WTC11 (cell line): ENCODE results near the gene ZMYND8. TPM values are rescaled to one million over a fixed set of nuclear protein-coding genes. Genes with fewer than 3 reads are reported as not detected.

ENCODE experiments used
- ATAC-seq: fragments of 200-7000 bp; cut with Tn5 transposase; 2 replicates; pipeline ENCODE4 v1.10.0; 2021; ENCODE audit warnings: mild to moderate bottlenecking, moderate library complexity
- CTCF ChIA-PET: fragments of 300-600 bp; sonication (Branson Sonifier 250); formaldehyde crosslinking; loops from one replicate; lab custom pipeline; 2021; ENCODE audit warnings: antibody characterized with exemption; lab: Charles Lee
- POLR2A ChIA-PET: fragments of 350-600 bp; sonication (Branson Sonifier 250); formaldehyde crosslinking; loops from one replicate; lab custom pipeline; 2021; ENCODE audit warnings: antibody characterized with exemption; lab: Charles Lee
- DNase-seq: peaks from one replicate; pipeline ENCODE4 v3.0.0; 2021; ENCODE audit warnings: low spot score
- H3K27ac Mint-ChIP-seq: 2 replicates; pipeline ENCODE4 v1.8.0; 2021; ENCODE audit warnings: mixed read lengths
- H3K27me3 Mint-ChIP-seq: 2 replicates; pipeline ENCODE4 v1.8.0; 2021; ENCODE audit warnings: low read depth, mild to moderate bottlenecking, moderate library complexity, mixed read lengths
- H3K36me3 Mint-ChIP-seq: 2 replicates; pipeline ENCODE4 v1.8.0; 2021; ENCODE audit warnings: mixed read lengths
- H3K4me1 Mint-ChIP-seq: 2 replicates; pipeline ENCODE4 v1.8.0; 2022; ENCODE audit warnings: mixed read lengths
- H3K4me3 Mint-ChIP-seq: 2 replicates; pipeline ENCODE4 v1.8.0; 2021; ENCODE audit warnings: mild to moderate bottlenecking, moderate library complexity, mixed read lengths
- H3K9me3 Mint-ChIP-seq: 2 replicates; pipeline ENCODE4 v1.8.0; 2021; ENCODE audit warnings: mixed read lengths
- EMX1 ChIP-seq: fragments of 250-450 bp; sonication (Bioruptor Pico); IDR thresholded peaks from 2 replicates; pipeline ENCODE4 v1.8.0; 2021; ENCODE audit warnings: mild to moderate bottlenecking
- GRHL2 ChIP-seq: fragments of 250-450 bp; sonication (Bioruptor Pico); IDR thresholded peaks from 2 replicates; pipeline ENCODE4 v1.8.0; 2022; ENCODE audit warnings: mild to moderate bottlenecking, moderate library complexity; ENCODE audit not compliant: insufficient replicate concordance, severe bottlenecking
- GTF2I ChIP-seq: fragments of 250-450 bp; sonication (Bioruptor Pico); conservative IDR thresholded peaks from 2 replicates; pipeline ENCODE4 v1.4.0; 2021; ENCODE audit warnings: mild to moderate bottlenecking
- JUN ChIP-seq: sonication (generic); formaldehyde crosslinking; IDR thresholded peaks from 2 replicates; pipeline ENCODE4 v1.8.0; 2023; ENCODE audit warnings: mild to moderate bottlenecking, missing genetic modification reagents
- NFE2L1 ChIP-seq: sonication (generic); formaldehyde crosslinking; IDR thresholded peaks from 2 replicates; pipeline ENCODE4 v1.8.1; 2023; ENCODE audit warnings: missing genetic modification reagents
- NFYB ChIP-seq: sonication (generic); formaldehyde crosslinking; conservative IDR thresholded peaks from 2 replicates; pipeline ENCODE4 v1.8.0; 2022; ENCODE audit warnings: low read depth, missing genetic modification reagents
- NR1H2 ChIP-seq: sonication (generic); formaldehyde crosslinking; IDR thresholded peaks from 2 replicates; pipeline ENCODE4 v1.9.0; 2021; ENCODE audit warnings: mild to moderate bottlenecking, moderate library complexity, missing genetic modification reagents
- SMAD3 ChIP-seq: sonication (generic); formaldehyde crosslinking; IDR thresholded peaks from 2 replicates; pipeline ENCODE4 v1.8.0; 2022; ENCODE audit warnings: missing genetic modification reagents, mild to moderate bottlenecking, borderline replicate concordance
- TCF7 ChIP-seq: sonication (generic); formaldehyde crosslinking; IDR thresholded peaks from 2 replicates; pipeline ENCODE4 v1.8.0; 2022; ENCODE audit warnings: mild to moderate bottlenecking, low read depth, missing genetic modification reagents, moderate library complexity
- TEAD1 ChIP-seq: sonication (generic); formaldehyde crosslinking; IDR thresholded peaks from 2 replicates; pipeline ENCODE4 v1.8.0; 2022; ENCODE audit warnings: mild to moderate bottlenecking, missing genetic modification reagents
- ZBTB21 ChIP-seq: sonication (generic); formaldehyde crosslinking; IDR thresholded peaks from 2 replicates; pipeline ENCODE4 v1.8.1; 2023; ENCODE audit warnings: mild to moderate bottlenecking, missing genetic modification reagents, borderline replicate concordance
- total RNA-seq: library from RNA; stranded (reverse); gene quantifications from 3 replicates; pipeline ENCODE4 v1.2.3, GENCODE V29; 2021
- TF ChIP-seq, protein P1 (sequence below): fragments of 250-450 bp; sonication (Bioruptor Pico); IDR thresholded peaks from 2 replicates; pipeline ENCODE4 v1.8.0; 2021; ENCODE audit warnings: mild to moderate bottlenecking
- TF ChIP-seq, protein P2 (sequence below): sonication (generic); formaldehyde crosslinking; IDR thresholded peaks from 2 replicates; pipeline ENCODE4 v1.8.1; 2022; ENCODE audit warnings: low read depth, mild to moderate bottlenecking, moderate library complexity, missing genetic modification reagents, borderline replicate concordance
- TF ChIP-seq, protein P3 (sequence below): fragments of 250-450 bp; sonication (Bioruptor Pico); IDR thresholded peaks from 2 replicates; pipeline ENCODE4 v1.9.0; 2021; ENCODE audit warnings: mild to moderate bottlenecking
- TF ChIP-seq, protein P4 (sequence below): sonication (generic); formaldehyde crosslinking; IDR thresholded peaks from 2 replicates; pipeline ENCODE4 v1.8.0; 2022; ENCODE audit warnings: missing genetic modification reagents
- TF ChIP-seq, protein P5 (sequence below): sonication (generic); formaldehyde crosslinking; IDR thresholded peaks from 2 replicates; pipeline ENCODE4 v1.8.1; 2022; ENCODE audit warnings: low read depth, missing genetic modification reagents, borderline replicate concordance

The ZMYND8 gene
- total RNA-seq, 1 experiment from 2014 or later = 114 TPM

DNA sequence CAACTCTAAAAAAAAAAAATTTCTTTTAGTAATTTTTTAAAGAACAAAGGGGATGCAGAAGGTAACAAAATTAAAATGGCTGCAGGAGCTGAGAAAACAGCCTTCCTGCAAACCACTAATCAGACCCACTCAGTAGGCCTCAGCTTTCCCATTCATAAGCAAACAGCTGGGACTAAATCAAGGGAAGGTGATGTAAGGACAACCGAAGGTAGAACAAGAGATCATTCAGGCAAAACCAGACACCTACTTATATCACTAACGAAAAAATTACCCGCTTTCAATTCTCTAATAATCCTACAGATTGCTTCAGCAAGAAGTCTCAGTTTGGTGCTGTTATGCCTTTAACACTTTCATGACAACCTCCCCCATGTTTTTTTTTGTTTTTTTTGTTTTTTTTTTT is 124.0 kb downstream of the ZMYND8 start:
- no peak for ATAC-seq
- POLR2A ChIA-PET = interaction anchor here (0.6 to 0.9 kb wide), 2 partner anchors 49 to 89 kb away, joined by 5 to 6 read pairs; no protein-coding TSS in a partner anchor
- DNase-seq = no peak
- Mint-ChIP-seq H3K9me3 (no peaks in the 10 kb centered on the region), H3K27ac (peak overlapping the region; percentile 65; the same call in 1 of the 2 replicates), H3K27me3 (no peaks in the 10 kb centered on the region), H3K4me1 (peaks cover 22% of the 10 kb centered on the region), H3K36me3 (peaks cover 75% of the 10 kb centered on the region), H3K4me3 (no peak overlapping the region)
- TF ChIP-seq GRHL2 (no peak), EMX1 (CRISPR knock-in tag) (no peak), GTF2I (CRISPR knock-in tag) (no peak)
- TF ChIP-seq, protein P1, sequence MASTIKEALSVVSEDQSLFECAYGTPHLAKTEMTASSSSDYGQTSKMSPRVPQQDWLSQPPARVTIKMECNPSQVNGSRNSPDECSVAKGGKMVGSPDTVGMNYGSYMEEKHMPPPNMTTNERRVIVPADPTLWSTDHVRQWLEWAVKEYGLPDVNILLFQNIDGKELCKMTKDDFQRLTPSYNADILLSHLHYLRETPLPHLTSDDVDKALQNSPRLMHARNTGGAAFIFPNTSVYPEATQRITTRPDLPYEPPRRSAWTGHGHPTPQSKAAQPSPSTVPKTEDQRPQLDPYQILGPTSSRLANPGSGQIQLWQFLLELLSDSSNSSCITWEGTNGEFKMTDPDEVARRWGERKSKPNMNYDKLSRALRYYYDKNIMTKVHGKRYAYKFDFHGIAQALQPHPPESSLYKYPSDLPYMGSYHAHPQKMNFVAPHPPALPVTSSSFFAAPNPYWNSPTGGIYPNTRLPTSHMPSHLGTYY (CRISPR knock-in tag) = no peak
- TF ChIP-seq, protein P2, sequence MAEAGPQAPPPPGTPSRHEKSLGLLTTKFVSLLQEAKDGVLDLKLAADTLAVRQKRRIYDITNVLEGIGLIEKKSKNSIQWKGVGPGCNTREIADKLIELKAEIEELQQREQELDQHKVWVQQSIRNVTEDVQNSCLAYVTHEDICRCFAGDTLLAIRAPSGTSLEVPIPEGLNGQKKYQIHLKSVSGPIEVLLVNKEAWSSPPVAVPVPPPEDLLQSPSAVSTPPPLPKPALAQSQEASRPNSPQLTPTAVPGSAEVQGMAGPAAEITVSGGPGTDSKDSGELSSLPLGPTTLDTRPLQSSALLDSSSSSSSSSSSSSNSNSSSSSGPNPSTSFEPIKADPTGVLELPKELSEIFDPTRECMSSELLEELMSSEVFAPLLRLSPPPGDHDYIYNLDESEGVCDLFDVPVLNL (CRISPR knock-in tag) = no peak
- TF ChIP-seq, protein P3, sequence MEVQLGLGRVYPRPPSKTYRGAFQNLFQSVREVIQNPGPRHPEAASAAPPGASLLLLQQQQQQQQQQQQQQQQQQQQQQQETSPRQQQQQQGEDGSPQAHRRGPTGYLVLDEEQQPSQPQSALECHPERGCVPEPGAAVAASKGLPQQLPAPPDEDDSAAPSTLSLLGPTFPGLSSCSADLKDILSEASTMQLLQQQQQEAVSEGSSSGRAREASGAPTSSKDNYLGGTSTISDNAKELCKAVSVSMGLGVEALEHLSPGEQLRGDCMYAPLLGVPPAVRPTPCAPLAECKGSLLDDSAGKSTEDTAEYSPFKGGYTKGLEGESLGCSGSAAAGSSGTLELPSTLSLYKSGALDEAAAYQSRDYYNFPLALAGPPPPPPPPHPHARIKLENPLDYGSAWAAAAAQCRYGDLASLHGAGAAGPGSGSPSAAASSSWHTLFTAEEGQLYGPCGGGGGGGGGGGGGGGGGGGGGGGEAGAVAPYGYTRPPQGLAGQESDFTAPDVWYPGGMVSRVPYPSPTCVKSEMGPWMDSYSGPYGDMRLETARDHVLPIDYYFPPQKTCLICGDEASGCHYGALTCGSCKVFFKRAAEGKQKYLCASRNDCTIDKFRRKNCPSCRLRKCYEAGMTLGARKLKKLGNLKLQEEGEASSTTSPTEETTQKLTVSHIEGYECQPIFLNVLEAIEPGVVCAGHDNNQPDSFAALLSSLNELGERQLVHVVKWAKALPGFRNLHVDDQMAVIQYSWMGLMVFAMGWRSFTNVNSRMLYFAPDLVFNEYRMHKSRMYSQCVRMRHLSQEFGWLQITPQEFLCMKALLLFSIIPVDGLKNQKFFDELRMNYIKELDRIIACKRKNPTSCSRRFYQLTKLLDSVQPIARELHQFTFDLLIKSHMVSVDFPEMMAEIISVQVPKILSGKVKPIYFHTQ (CRISPR knock-in tag) = no peak
- TF ChIP-seq, protein P4, sequence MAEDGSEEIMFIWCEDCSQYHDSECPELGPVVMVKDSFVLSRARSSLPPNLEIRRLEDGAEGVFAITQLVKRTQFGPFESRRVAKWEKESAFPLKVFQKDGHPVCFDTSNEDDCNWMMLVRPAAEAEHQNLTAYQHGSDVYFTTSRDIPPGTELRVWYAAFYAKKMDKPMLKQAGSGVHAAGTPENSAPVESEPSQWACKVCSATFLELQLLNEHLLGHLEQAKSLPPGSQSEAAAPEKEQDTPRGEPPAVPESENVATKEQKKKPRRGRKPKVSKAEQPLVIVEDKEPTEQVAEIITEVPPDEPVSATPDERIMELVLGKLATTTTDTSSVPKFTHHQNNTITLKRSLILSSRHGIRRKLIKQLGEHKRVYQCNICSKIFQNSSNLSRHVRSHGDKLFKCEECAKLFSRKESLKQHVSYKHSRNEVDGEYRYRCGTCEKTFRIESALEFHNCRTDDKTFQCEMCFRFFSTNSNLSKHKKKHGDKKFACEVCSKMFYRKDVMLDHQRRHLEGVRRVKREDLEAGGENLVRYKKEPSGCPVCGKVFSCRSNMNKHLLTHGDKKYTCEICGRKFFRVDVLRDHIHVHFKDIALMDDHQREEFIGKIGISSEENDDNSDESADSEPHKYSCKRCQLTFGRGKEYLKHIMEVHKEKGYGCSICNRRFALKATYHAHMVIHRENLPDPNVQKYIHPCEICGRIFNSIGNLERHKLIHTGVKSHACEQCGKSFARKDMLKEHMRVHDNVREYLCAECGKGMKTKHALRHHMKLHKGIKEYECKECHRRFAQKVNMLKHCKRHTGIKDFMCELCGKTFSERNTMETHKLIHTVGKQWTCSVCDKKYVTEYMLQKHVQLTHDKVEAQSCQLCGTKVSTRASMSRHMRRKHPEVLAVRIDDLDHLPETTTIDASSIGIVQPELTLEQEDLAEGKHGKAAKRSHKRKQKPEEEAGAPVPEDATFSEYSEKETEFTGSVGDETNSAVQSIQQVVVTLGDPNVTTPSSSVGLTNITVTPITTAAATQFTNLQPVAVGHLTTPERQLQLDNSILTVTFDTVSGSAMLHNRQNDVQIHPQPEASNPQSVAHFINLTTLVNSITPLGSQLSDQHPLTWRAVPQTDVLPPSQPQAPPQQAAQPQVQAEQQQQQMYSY (CRISPR knock-in tag) = no peak
- CTCF ChIA-PET = interaction anchor here (1.0 to 3.1 kb wide), 3 partner anchors 27 to 152 kb away, joined by 3 to 17 read pairs (median 15); no protein-coding TSS in a partner anchor

DNA sequence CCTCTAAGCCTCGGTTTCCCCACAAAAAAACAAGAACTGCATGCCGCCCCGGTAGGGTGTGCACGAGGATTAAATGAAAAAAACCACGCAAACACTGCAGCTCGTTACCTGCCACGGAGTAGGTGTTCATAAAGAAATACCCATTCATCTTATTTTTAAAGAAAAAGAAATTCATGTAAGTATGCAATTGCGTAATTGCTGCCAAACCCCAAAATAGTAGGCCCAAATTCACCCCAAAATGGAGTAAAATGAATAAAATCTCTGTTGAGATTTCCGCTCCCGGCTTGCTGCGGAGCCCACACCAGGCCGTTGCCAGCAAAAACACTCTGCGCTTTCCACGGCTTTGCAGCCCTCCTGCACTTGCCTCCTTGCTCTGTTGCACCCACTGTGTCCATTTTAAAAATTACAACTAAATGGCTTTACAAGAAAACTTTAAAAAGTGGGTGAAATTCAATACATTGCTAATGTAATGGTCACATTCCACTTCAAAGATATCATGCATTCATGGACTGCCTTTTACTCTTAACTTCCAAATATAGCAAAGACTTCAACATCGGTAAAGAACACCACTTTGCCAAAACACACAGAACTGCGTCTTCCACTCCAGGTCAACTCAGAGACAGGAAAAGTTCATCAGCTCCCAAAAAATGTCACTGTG is 125.0 kb downstream of the ZMYND8 start:
- Mint-ChIP-seq H3K4me1 (peaks cover 22% of the 10 kb centered on the region), H3K36me3 (peaks cover 73% of the 10 kb centered on the region)
- TF ChIP-seq, protein P5, sequence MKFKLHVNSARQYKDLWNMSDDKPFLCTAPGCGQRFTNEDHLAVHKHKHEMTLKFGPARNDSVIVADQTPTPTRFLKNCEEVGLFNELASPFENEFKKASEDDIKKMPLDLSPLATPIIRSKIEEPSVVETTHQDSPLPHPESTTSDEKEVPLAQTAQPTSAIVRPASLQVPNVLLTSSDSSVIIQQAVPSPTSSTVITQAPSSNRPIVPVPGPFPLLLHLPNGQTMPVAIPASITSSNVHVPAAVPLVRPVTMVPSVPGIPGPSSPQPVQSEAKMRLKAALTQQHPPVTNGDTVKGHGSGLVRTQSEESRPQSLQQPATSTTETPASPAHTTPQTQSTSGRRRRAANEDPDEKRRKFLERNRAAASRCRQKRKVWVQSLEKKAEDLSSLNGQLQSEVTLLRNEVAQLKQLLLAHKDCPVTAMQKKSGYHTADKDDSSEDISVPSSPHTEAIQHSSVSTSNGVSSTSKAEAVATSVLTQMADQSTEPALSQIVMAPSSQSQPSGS (CRISPR knock-in tag) = no peak
- no peak for TF ChIP-seq NFE2L1 (CRISPR knock-in tag)
- no peak for TF ChIP-seq NR1H2
- no peak for TF ChIP-seq TEAD1 (CRISPR knock-in tag)
- TF ChIP-seq, protein P1 (CRISPR knock-in tag) = no peak
- TF ChIP-seq ZBTB21 (CRISPR knock-in tag) = no peak
- TF ChIP-seq GTF2I (CRISPR knock-in tag) = no peak
- TF ChIP-seq GRHL2 = no peak
- TF ChIP-seq TCF7 (CRISPR knock-in tag) = no peak
- no peak for TF ChIP-seq SMAD3
- no peak for TF ChIP-seq NFYB (CRISPR knock-in tag)
- no peak for TF ChIP-seq JUN (CRISPR knock-in tag)
- TF ChIP-seq, all 79 proteins: peak for 0
- ATAC-seq (no peak), DNase-seq (no peak)
- Mint-ChIP-seq H3K9me3 (no peaks in the 10 kb centered on the region), H3K27me3 (no peaks in the 10 kb centered on the region), H3K27ac (peak overlapping the region; percentile 51), H3K4me3 (no peak overlapping the region)
- ChIA-PET POLR2A (interaction anchor here (0.5 kb wide), 1 partner anchor 136 kb away, joined by 4 read pairs; no protein-coding TSS in a partner anchor), CTCF (interaction anchor here (0.8 to 3.1 kb wide), 3 partner anchors 26 to 42 kb away, joined by 3 to 15 read pairs (median 3); no protein-coding TSS in a partner anchor)
